Caco-2 (cell line): ENCODE results near the gene PPM1E. TPM values are rescaled to one million over a fixed set of nuclear protein-coding genes. Genes with fewer than 3 reads are reported as not detected.

Experiments
- BruUV-seq: library from RNA; stranded (reverse); fragments of 400-500 nt; replicated peaks from 2 replicates; lab custom pipeline; 2021; lab: Mats Ljungman, UMichigan
- CTCF ChIA-PET: fragments of 300-600 bp; sonication (Branson Sonifier 250); formaldehyde crosslinking; loops from one replicate; lab custom pipeline; 2022; ENCODE audit warnings: antibody characterized with exemption; lab: Charles Lee
- POLR2A ChIA-PET: fragments of 300-600 bp; sonication (Branson Sonifier 250); formaldehyde crosslinking; loops from one replicate; lab custom pipeline; 2022; ENCODE audit warnings: antibody characterized with exemption; lab: Charles Lee
- DNase-seq, 2 experiments: peaks; one replicate each; pipeline versions ENCODE4 v3.0.0 to v3.0.0-alpha.2; 2020 to 2022
- H3K27me3 ChIP-seq: replicated peaks from 2 replicates; pipeline ENCODE4 v1.6.0; 2011; ENCODE audit warnings: low read length; ENCODE audit not compliant: control insufficient read depth, insufficient read depth
- H3K36me3 ChIP-seq: 2 replicates; pipeline ENCODE4 v1.5.1; 2011; ENCODE audit warnings: low read length; ENCODE audit not compliant: control insufficient read depth, insufficient read depth
- H3K4me1 ChIP-seq: fragments of 250-450 bp; sonication (Bioruptor Pico); 2 replicates; pipeline ENCODE4 v1.5.1; 2020; ENCODE audit warnings: mild to moderate bottlenecking
- H3K4me3 ChIP-seq: 2 replicates; pipeline ENCODE4 v1.5.1; 2011; ENCODE audit warnings: low read depth, mild to moderate bottlenecking, control low read depth, low read length
- H3K9me3 ChIP-seq: fragments of 250-450 bp; sonication (Bioruptor Pico); 2 replicates; pipeline ENCODE4 v1.5.1; 2020; ENCODE audit warnings: mild to moderate bottlenecking, moderate library complexity
- H3K27ac Mint-ChIP-seq: one replicate; pipeline ENCODE4 v1.8.0; 2022; ENCODE audit warnings: mixed read lengths; ENCODE audit not compliant: unreplicated experiment
- H3K27me3 Mint-ChIP-seq: one replicate; pipeline ENCODE4 v1.8.0; 2022; ENCODE audit warnings: mixed read lengths; ENCODE audit not compliant: insufficient read depth, unreplicated experiment
- H3K36me3 Mint-ChIP-seq: one replicate; pipeline ENCODE4 v1.8.0; 2022; ENCODE audit warnings: mild to moderate bottlenecking, mixed read lengths; ENCODE audit not compliant: insufficient read depth, unreplicated experiment
- H3K4me1 Mint-ChIP-seq: one replicate; pipeline ENCODE4 v1.8.0; 2022; ENCODE audit warnings: low read depth, mixed read lengths; ENCODE audit not compliant: unreplicated experiment
- H3K4me3 Mint-ChIP-seq: one replicate; pipeline ENCODE4 v1.8.0; 2022; ENCODE audit warnings: mild to moderate bottlenecking, moderate library complexity, mixed read lengths; ENCODE audit not compliant: unreplicated experiment
- H3K9me3 Mint-ChIP-seq: one replicate; pipeline ENCODE4 v1.8.0; 2022; ENCODE audit warnings: mixed read lengths; ENCODE audit not compliant: unreplicated experiment
- CTCF ChIP-seq, 2 experiments: fragments of 200-600 bp in 1 of 2; IDR thresholded peaks; 1 replicate in 1 of 2; 2 replicates in 1 of 2; pipeline versions ENCODE4 v1.5.1 to v1.8.0; 2011 to 2022; ENCODE audit warnings: antibody characterized with exemption in 1 of 2, control low read depth in 1 of 2, inconsistent platforms in 1 of 2, low read depth in 1 of 2, low read length in 1 of 2, mild to moderate bottlenecking in 1 of 2, moderate library complexity in 1 of 2; ENCODE audit not compliant: insufficient read depth in 1 of 2, severe bottlenecking in 1 of 2, unreplicated experiment in 1 of 2
- intact Hi-C: fragments of 100-400 bp; cut with micrococcal nuclease; formaldehyde crosslinking; loops from one replicate; pipeline ENCODE4 v1.10.0; 2022; ENCODE audit not compliant: unreplicated experiment
- total RNA-seq: library from RNA; stranded (reverse); gene quantifications from 2 replicates; pipeline ENCODE4 v1.2.3, GENCODE V29; 2022

The PPM1E gene
- total RNA-seq, 1 experiment from 2014 or later: 0.09 TPM

- ChIA-PET POLR2A (no interaction called here), CTCF (no interaction called here)
- no peak for TF ChIP-seq CTCF (IDR thresholded peaks at IDR 0.05; ENCODE audit: insufficient read depth in 1 of 2, low read depth in 1 of 2, low read length in 1 of 2, severe bottlenecking in 1 of 2, unreplicated experiment in 1 of 2)
- no peaks in the 10 kb centered on the region for H3K4me1 ChIP-seq
- H3K27me3 ChIP-seq: no peaks in the 10 kb centered on the region
- Mint-ChIP-seq H3K9me3 (no peaks in the 10 kb centered on the region), H3K36me3 (no peaks in the 10 kb centered on the region), H3K27me3 (peaks cover 7% of the 10 kb centered on the region), H3K4me3 (no peak overlapping the region), H3K4me1 (no peaks in the 10 kb centered on the region), H3K27ac (no peak overlapping the region)
- DNase-seq: no peak
- intact Hi-C loops: no loop called here
- H3K9me3 ChIP-seq: peaks cover 8% of the 10 kb centered on the region; the same call in 1 of the 2 replicates
- BruUV-seq: no TSS peak
- no peak overlapping the region for H3K4me3 ChIP-seq
- H3K36me3 ChIP-seq: no peaks in the 10 kb centered on the region
Observed at GRCh38 chr17:58899191-58899590, 143.5 kb downstream of the PPM1E start.

- Mint-ChIP-seq H3K36me3 (no peaks in the 10 kb centered on the region), H3K27ac (no peak overlapping the region), H3K27me3 (peaks cover 7% of the 10 kb centered on the region), H3K4me3 (no peak overlapping the region), H3K4me1 (no peaks in the 10 kb centered on the region), H3K9me3 (no peaks in the 10 kb centered on the region)
- Histone ChIP-seq H3K9me3 (peaks cover 13% of the 10 kb centered on the region; the same call in 1 of the 2 replicates), H3K36me3 (no peaks in the 10 kb centered on the region), H3K27me3 (no peaks in the 10 kb centered on the region), H3K4me1 (no peaks in the 10 kb centered on the region), H3K4me3 (no peak overlapping the region)
- no peak for DNase-seq
- intact Hi-C loops: no loop called here
- no peak for TF ChIP-seq CTCF (IDR thresholded peaks at IDR 0.05; ENCODE audit: insufficient read depth in 1 of 2, low read depth in 1 of 2, low read length in 1 of 2, severe bottlenecking in 1 of 2, unreplicated experiment in 1 of 2)
- no TSS peak for BruUV-seq
- CTCF ChIA-PET: no interaction called here
- POLR2A ChIA-PET: no interaction called here
Observed at GRCh38 chr17:58902322-58902721, 146.7 kb downstream of the PPM1E start.

GRCh38 chr17:58911741-58912343 lies 156.2 kb downstream of the PPM1E start:
- Histone ChIP-seq H3K4me3 (no peak overlapping the region), H3K9me3 (peaks cover 21% of the 10 kb centered on the region), H3K27me3 (no peaks in the 10 kb centered on the region), H3K4me1 (no peaks in the 10 kb centered on the region), H3K36me3 (no peaks in the 10 kb centered on the region)
- no peak for DNase-seq
- Mint-ChIP-seq H3K9me3 (peaks cover 24% of the 10 kb centered on the region), H3K27me3 (no peaks in the 10 kb centered on the region), H3K4me3 (no peak overlapping the region), H3K27ac (no peak overlapping the region), H3K36me3 (no peaks in the 10 kb centered on the region), H3K4me1 (no peaks in the 10 kb centered on the region)
- POLR2A ChIA-PET: interaction anchor here (0.5 kb wide), 1 partner anchor 338 kb away, joined by 6 read pairs; no protein-coding TSS in a partner anchor
- CTCF ChIA-PET: no interaction called here
- no TSS peak for BruUV-seq
- intact Hi-C loops: no loop called here
- TF ChIP-seq CTCF (IDR thresholded peaks at IDR 0.05; ENCODE audit: insufficient read depth in 1 of 2, low read depth in 1 of 2, low read length in 1 of 2, severe bottlenecking in 1 of 2, unreplicated experiment in 1 of 2): no peak
